ENCODE measurements around the gene CCAR1. TPM values are rescaled to one million over a fixed set of nuclear protein-coding genes. Genes with fewer than 3 reads are reported as not detected.
A peak's percentile ranks its signal among the peaks of the same experiment; 100 is the strongest.
"Not testable (repeated sequence)": the region's sequence is repeated elsewhere in the genome, so short reads cannot be mapped to it uniquely, and the experiment has no call there.

CCAR1 gene
- total and polyA plus RNA-seq, 9 donors, result 36.0 to 78.8 (median 69.4) TPM

DNA sequence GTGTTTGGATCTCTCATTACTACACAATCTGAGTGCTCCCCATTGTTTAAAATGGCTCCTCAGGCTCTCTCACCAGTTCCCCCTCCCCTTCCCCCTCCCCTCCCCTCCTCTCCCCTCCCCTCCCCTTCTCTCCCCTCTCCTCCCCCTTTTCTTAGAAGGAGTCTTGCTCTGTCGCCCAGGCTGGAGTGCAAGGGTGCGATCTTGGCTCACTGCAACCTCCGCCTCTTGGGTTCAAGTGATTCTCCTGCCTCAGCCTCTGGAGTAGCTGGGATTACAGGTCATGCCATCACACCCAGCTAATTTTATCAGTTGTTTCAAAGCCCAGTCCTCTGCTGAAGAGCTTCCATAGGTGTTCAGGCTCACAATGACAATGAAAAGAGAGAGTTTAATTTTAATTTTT lies 3.6 kb upstream of the CCAR1 start:
- Histone ChIP-seq H3K27ac (ENCODE audit: low read length) (no peak overlapping the region), H3K9me3 (replicated peaks; ENCODE audit: control insufficient read depth, low read depth, low read length) (no peaks in the 10 kb centered on the region), H3K36me3 (ENCODE audit: control insufficient read depth, insufficient read depth, low read length) (no peaks in the 10 kb centered on the region), H3K4me3 (ENCODE audit: low read length) (no peak overlapping the region), H3K27me3 (ENCODE audit: control insufficient read depth, insufficient read depth, low read length) (no peaks in the 10 kb centered on the region), H3K4me1 (ENCODE audit: control insufficient read depth, insufficient read depth, low read length) (peaks cover 2% of the 10 kb centered on the region)
- no peak for DNase-seq
- WGBS (ENCODE audit: insufficient coverage), result no CpG with 5 or more reads among the region's 3 CpGs

DNA sequence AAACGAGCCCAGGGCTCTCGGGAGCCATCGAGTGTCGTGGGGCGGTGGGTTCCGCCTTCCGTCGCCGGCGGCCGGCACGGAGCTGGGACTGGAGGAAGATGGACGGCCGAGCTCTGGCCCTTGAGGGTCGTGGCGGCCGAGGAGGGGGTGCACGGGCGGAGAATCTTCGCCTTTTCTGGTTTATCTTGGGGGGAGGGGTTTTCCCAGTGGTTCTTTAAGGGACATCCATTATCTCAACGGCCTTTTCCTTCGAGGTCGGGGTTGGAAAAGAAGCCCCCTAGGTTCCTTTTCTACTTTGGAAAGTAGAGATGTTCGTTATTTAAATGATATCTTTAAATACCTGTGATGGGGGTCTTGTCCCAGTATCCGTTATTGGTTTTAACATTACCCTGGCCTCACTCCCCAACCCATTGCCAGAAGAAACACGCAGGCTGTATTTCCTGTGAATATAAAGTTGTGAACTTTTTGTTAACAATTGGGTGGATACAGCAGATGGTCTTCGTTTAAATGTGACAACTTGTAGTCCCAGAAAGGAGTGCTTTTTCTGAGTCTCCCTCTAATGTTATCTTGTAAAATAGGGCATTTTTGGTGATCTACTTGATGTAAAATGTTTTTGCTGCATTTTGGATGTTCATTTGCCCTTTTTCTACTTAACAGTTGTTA lies 765 bp downstream of the CCAR1 start:
- H3K27me3 ChIP-seq (ENCODE audit: control insufficient read depth, insufficient read depth, low read length), result no peaks in the 10 kb centered on the region
- H3K9me3 ChIP-seq (replicated peaks; ENCODE audit: control insufficient read depth, low read depth, low read length), result no peaks in the 10 kb centered on the region
- DNase-seq, result peak; percentile 42
- under 1% methylated on average over 21 of the region's 27 CpGs for WGBS (ENCODE audit: insufficient coverage)
- peaks cover 24% of the 10 kb centered on the region for H3K36me3 ChIP-seq (ENCODE audit: control insufficient read depth, insufficient read depth, low read length)
- peak overlapping the region; percentile 94 for H3K4me3 ChIP-seq (ENCODE audit: low read length)
- peaks cover 5% of the 10 kb centered on the region for H3K4me1 ChIP-seq (ENCODE audit: control insufficient read depth, insufficient read depth, low read length)
- peak overlapping the region; percentile 94 for H3K27ac ChIP-seq (ENCODE audit: low read length)

DNA sequence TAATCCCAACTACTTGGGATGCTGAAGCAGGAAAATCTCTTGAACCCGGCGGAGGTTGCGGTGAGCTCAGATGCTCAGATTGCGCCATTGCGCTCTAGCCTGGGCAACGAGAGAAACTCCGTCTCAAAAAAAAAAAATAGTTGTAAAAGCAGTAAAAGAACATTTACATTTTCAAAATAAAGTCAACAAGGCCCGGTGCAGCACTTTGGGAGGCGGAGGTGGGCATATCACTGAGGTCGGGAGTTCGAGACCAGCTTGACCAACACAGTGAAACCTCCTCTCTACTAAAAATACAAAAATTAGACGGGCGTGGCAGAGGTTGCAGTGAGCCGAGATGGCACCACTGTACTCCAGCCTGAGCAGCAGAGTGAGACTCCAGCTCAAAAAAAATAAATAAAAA lies 4.0 kb downstream of the CCAR1 start:
- WGBS (ENCODE audit: insufficient coverage), result 100% methylated on average over 1 of the region's 14 CpGs
- no peak for DNase-seq
- H3K4me1 ChIP-seq (ENCODE audit: control insufficient read depth, insufficient read depth, low read length), result peaks cover 5% of the 10 kb centered on the region
- no peaks in the 10 kb centered on the region for H3K9me3 ChIP-seq (replicated peaks; ENCODE audit: control insufficient read depth, low read depth, low read length)
- peaks cover 49% of the 10 kb centered on the region for H3K36me3 ChIP-seq (ENCODE audit: control insufficient read depth, insufficient read depth, low read length)
- no peaks in the 10 kb centered on the region for H3K27me3 ChIP-seq (ENCODE audit: control insufficient read depth, insufficient read depth, low read length)
- H3K27ac ChIP-seq (ENCODE audit: low read length), result no peak overlapping the region
- no peak overlapping the region for H3K4me3 ChIP-seq (ENCODE audit: low read length)

DNA sequence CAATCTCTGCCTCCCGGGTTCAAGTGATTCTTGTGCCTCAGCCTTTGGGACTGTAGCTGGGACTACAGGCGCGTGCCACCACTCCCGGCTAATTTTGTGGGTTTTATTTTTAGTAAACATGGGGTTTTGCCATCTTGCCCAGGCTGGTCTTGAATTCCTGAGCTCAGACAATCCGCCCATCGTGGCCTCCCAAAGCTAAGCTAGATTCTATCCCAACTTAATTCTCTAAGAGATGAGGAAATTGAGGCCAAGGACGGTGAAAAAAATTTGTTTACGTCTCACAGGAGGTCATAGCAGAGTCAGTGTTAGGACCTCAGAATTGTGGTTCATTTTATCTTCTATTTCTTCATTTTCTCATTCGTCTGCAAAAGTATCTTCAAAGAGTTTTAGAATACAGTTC lies 6.1 kb downstream of the CCAR1 start:
- DNase-seq, result no peak
- Histone ChIP-seq H3K27ac (ENCODE audit: low read length) (no peak overlapping the region), H3K4me1 (ENCODE audit: control insufficient read depth, insufficient read depth, low read length) (peaks cover 5% of the 10 kb centered on the region), H3K9me3 (replicated peaks; ENCODE audit: control insufficient read depth, low read depth, low read length) (no peaks in the 10 kb centered on the region), H3K36me3 (ENCODE audit: control insufficient read depth, insufficient read depth, low read length) (peaks cover 61% of the 10 kb centered on the region), H3K4me3 (ENCODE audit: low read length) (no peak overlapping the region), H3K27me3 (ENCODE audit: control insufficient read depth, insufficient read depth, low read length) (no peaks in the 10 kb centered on the region)
- 100% methylated on average over 5 of the region's 9 CpGs for WGBS (ENCODE audit: insufficient coverage)

DNA sequence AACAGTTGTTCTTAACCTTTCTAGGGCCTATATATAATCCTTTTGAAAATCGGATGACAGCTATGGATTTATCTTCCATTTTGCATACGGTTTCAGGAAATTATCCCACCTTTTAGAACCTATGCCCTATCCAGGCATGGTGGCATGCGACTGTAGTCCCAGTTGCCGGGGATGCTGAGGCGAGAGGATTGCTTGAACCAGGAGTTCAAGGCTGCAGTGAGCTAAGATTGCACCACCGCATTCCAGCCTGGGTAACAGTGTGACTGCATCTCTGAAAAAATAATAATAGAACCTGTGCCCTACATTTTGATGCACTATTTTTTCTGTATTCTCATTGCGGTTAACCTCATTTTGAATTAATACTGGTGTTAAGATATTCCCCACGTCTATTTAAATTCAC lies 11.6 kb downstream of the CCAR1 start:
- H3K9me3 ChIP-seq (replicated peaks; ENCODE audit: control insufficient read depth, low read depth, low read length), result no peaks in the 10 kb centered on the region
- H3K36me3 ChIP-seq (ENCODE audit: control insufficient read depth, insufficient read depth, low read length), result peaks cover 73% of the 10 kb centered on the region
- 91% methylated on average over 6 of the region's 8 CpGs for WGBS (ENCODE audit: insufficient coverage)
- no peaks in the 10 kb centered on the region for H3K27me3 ChIP-seq (ENCODE audit: control insufficient read depth, insufficient read depth, low read length)
- H3K27ac ChIP-seq (ENCODE audit: low read length), result no peak overlapping the region
- H3K4me3 ChIP-seq (ENCODE audit: low read length), result no peak overlapping the region
- H3K4me1 ChIP-seq (ENCODE audit: control insufficient read depth, insufficient read depth, low read length), result no peaks in the 10 kb centered on the region
- no peak for DNase-seq

DNA sequence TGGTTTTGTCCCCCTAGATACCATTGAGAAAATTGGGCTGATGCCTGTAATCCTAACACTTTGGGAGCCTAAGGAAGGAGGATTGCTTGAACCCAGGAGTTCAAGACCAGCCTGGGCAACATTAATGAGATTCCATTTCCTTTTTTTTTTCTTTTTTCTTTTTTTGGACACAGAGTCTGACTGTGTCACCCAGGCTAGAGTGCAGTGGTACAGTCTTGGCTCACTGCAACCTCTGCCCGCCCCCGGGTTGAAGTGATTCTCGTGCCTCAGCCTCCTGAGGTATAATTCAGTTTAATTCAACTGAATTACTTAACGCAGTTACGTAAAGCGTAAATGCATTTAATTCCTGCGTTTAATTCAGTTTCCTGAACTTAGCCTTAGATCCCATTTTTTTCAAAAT lies 13.3 kb downstream of the CCAR1 start:
- Histone ChIP-seq H3K27me3 (ENCODE audit: control insufficient read depth, insufficient read depth, low read length) (no peaks in the 10 kb centered on the region), H3K4me1 (ENCODE audit: control insufficient read depth, insufficient read depth, low read length) (no peaks in the 10 kb centered on the region), H3K4me3 (ENCODE audit: low read length) (no peak overlapping the region), H3K27ac (ENCODE audit: low read length) (no peak overlapping the region), H3K9me3 (replicated peaks; ENCODE audit: control insufficient read depth, low read depth, low read length) (no peaks in the 10 kb centered on the region), H3K36me3 (ENCODE audit: control insufficient read depth, insufficient read depth, low read length) (peaks cover 75% of the 10 kb centered on the region)
- WGBS (ENCODE audit: insufficient coverage), result 89% methylated on average over 3 of the region's 7 CpGs
- DNase-seq, result no peak

DNA sequence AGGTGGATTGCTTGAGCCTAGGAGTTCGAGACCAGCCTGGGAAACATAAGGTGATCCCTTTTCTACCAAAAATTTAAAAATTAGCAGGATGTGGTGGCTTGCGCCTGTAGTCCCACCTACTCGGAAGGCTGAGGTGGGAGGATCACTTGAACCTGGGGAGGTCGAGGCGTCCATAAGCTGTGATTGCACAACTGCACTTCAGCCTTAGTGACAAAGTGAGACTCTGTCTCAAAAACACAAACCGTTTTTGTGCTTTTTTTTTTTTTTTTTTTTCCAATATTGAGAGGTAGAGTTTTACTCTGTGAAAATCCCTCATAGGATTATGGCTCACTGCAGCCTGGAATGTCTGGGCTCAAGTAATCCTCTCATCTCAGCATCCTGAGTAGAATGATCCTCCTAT lies 14.1 kb downstream of the CCAR1 start:
- H3K9me3 ChIP-seq (replicated peaks; ENCODE audit: control insufficient read depth, low read depth, low read length), result no peaks in the 10 kb centered on the region
- no peak overlapping the region for H3K27ac ChIP-seq (ENCODE audit: low read length)
- H3K4me1 ChIP-seq (ENCODE audit: control insufficient read depth, insufficient read depth, low read length), result no peaks in the 10 kb centered on the region
- H3K27me3 ChIP-seq (ENCODE audit: control insufficient read depth, insufficient read depth, low read length), result no peaks in the 10 kb centered on the region
- no peak overlapping the region for H3K4me3 ChIP-seq (ENCODE audit: low read length)
- H3K36me3 ChIP-seq (ENCODE audit: control insufficient read depth, insufficient read depth, low read length), result peaks cover 70% of the 10 kb centered on the region
- no peak for DNase-seq
- 96% methylated on average over 4 of the region's 6 CpGs for WGBS (ENCODE audit: insufficient coverage)

DNA sequence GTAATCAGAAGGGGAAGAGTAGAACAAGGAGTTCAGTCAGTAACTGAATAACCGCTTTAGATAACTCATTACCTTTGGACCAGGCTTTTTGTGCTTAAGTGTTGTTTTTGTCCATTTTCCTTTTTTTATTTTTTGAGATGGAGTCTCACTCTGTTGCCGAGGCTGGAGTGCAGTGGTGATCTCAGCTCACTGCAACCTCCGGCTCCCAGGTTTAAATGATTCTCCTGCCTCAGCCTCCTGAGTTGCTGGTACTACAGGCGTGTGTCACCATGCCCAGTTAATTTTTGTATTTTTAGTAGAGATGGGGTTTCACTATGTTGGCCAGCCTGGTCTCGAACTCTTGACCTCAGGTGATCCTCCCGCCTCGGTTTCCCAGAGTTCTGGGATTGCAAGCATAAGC lies 14.7 kb downstream of the CCAR1 start:
- H3K27ac ChIP-seq (ENCODE audit: low read length); DNase-seq; H3K27me3 ChIP-seq (ENCODE audit: control insufficient read depth, insufficient read depth, low read length); H3K9me3 ChIP-seq (replicated peaks; ENCODE audit: control insufficient read depth, low read depth, low read length); H3K4me3 ChIP-seq (ENCODE audit: low read length); H3K4me1 ChIP-seq (ENCODE audit: control insufficient read depth, insufficient read depth, low read length): not testable (repeated sequence)
- H3K36me3 ChIP-seq (ENCODE audit: control insufficient read depth, insufficient read depth, low read length), result peaks cover 65% of the 10 kb centered on the region
- WGBS (ENCODE audit: insufficient coverage), result no CpG with 5 or more reads among the region's 7 CpGs

DNA sequence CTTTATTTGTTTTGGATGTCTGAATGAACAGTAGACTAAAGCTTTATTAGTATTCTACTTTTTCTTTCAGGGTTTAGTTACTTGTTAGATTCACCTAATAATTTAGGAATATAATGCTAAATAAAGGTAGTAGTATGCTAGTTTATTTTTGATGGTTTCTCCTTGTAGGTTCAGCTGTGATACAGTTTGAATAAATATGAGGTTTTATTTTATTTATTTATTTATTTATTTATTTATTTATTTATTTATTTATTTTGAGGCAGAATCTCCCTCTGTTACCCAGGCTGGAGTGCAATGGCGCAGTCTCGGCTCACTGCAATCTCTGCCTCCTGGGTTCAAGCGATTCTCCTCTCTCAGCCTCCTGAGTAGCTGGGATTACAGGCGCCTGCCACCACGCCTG lies 19.6 kb downstream of the CCAR1 start:
- not testable (repeated sequence) for H3K27me3 ChIP-seq (ENCODE audit: control insufficient read depth, insufficient read depth, low read length); H3K9me3 ChIP-seq (replicated peaks; ENCODE audit: control insufficient read depth, low read depth, low read length); H3K27ac ChIP-seq (ENCODE audit: low read length); H3K4me3 ChIP-seq (ENCODE audit: low read length); H3K4me1 ChIP-seq (ENCODE audit: control insufficient read depth, insufficient read depth, low read length); DNase-seq
- no CpG with 5 or more reads among the region's 5 CpGs for WGBS (ENCODE audit: insufficient coverage)
- peaks cover 54% of the 10 kb centered on the region for H3K36me3 ChIP-seq (ENCODE audit: control insufficient read depth, insufficient read depth, low read length)

DNA sequence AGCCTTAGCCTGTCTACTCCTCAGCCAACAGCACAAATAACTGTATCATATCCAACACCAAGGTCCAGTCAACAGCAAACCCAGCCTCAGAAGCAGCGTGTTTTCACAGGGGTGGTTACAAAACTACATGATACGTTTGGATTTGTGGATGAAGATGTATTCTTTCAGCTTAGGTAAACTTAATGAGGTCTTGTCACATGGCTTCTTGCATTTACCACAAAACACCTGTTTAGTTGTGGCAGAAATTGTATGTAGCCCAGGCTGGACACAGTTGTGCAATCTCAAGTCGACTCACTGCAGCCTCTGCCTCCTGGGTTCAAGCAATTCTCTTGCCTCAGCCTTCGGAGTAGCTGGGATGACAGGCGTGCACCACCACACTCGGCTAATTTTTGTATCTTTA lies 21.4 kb downstream of the CCAR1 start:
- WGBS (ENCODE audit: insufficient coverage), result 100% methylated on average over 1 of the region's 6 CpGs
- H3K27ac ChIP-seq (ENCODE audit: low read length), result no peak overlapping the region
- H3K9me3 ChIP-seq (replicated peaks; ENCODE audit: control insufficient read depth, low read depth, low read length), result no peaks in the 10 kb centered on the region
- no peak for DNase-seq
- H3K27me3 ChIP-seq (ENCODE audit: control insufficient read depth, insufficient read depth, low read length), result no peaks in the 10 kb centered on the region
- H3K4me3 ChIP-seq (ENCODE audit: low read length), result no peak overlapping the region
- peaks cover 47% of the 10 kb centered on the region for H3K36me3 ChIP-seq (ENCODE audit: control insufficient read depth, insufficient read depth, low read length)
- H3K4me1 ChIP-seq (ENCODE audit: control insufficient read depth, insufficient read depth, low read length), result no peaks in the 10 kb centered on the region

All from muscle of leg (tissue), 11 donors.